ENCODE measurements around the gene SOD3.

The SOD3 gene

DNA sequence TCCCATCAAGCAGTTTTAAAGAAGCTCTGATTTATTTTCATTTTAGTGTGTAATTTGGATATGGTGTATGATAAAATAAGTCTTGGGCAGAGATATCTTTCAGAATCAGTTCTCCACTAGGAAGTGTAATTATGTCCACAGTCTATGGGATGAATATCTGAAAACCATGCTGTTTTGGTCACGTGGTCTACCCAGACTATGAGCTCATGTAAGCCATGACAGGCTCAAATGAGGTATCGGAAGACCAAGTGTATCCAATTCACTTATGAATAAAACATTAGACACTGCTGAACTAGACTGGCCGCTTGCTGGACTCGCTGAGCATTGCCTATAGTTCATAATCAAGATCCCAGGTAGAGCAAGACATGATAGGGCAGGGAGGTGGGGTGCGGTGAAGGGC lies 50.5 kb downstream of the SOD3 start:
- no peak for DNase-seq

DNA sequence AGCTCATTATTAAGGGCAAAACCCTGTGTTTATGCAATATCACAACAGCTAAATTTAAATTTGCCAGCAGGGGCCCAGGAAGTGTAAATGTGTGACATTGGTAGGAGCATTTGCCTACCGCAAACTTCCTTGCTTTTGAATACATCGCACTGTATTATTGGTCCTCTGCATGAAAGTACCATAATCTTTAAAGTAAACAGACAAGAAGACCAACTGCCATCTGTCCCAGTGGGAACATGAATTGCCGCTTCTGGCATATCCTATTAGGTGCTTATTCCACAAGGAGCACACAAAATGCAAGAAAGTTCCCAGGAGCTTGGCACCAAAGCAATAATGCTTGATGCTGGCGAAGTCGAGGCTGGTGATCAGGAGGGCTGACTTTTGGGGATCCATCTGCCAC lies 51.3 kb downstream of the SOD3 start:
- no peak for DNase-seq

DNA sequence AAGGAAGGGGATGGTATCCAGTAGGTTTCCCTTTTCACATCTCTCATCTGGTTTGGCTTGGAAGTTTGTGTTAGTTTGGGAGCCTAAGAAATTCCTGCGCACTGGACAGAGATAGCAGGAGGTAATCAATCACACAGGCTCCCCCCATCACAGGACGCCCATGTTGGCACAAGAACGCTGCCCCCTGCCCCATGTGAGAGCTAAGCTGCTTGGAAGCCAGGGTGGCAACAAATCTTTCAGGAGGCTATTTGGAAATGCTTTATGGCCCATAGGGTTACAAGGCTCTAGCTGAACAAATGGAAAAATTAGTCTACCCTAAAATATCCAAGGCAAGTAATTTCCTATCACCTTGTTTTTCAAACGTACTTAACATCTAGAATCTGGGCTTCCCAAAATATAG lies 54.0 kb downstream of the SOD3 start:
- DNase-seq: no peak

DNA sequence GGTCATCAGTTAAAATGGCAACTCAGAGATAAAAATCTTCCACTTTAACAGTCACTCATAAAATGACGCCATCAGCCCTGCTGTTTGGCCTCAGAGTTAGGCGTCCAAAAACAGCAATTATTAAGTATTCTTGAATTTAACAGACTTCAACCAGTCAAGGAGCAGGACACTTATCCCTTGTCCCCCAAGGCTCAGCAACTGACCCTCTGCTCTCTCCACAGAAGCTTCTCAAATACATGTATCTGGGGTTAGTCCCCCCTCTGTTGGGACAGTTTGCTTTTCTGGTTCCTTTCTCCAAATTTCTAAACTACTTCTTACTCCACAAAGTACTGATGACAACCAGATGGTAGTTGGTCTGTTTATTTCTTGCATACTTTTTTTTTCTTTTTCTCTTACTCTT lies 54.4 kb downstream of the SOD3 start:
- no peak for DNase-seq
